HepG2 (cell line): ENCODE results near the gene HMCN1. TPM values are rescaled to one million over a fixed set of nuclear protein-coding genes. Genes with fewer than 3 reads are reported as not detected.

ENCODE experiments used
- ATAC-seq: fragments of 200-7000 bp; cut with Tn5 transposase; 3 replicates; pipeline ENCODE4 v1.9.1; 2020; ENCODE audit warnings: mild to moderate bottlenecking, moderate library complexity
- BruUV-seq: library from RNA; stranded (reverse); fragments of 400-500 nt; replicated peaks from 2 replicates; lab custom pipeline; 2021; lab: Mats Ljungman, UMichigan
- CTCF ChIA-PET: fragments of 300-600 bp; formaldehyde crosslinking; extraction: SDS; loops from one replicate; lab custom pipeline; 2021; ENCODE audit warnings: low total read pairs, inconsistent platforms, low intra/inter-chr PET ratio; lab: Yijun Ruan, JAX
- POLR2A ChIA-PET: fragments of 350-600 bp; sonication (Branson Sonifier 250); formaldehyde crosslinking; loops from one replicate; lab custom pipeline; 2020; ENCODE audit warnings: antibody characterized with exemption, inconsistent platforms; lab: Yijun Ruan, JAX
- DNase-seq: peaks from one replicate; pipeline ENCODE4 v3.0.0-alpha.2; 2015; ENCODE audit warnings: low spot score
- FAIRE-seq: peaks from 3 replicates; lab custom pipeline; 2011; peaks lifted over from hg19 to GRCh38; lab: Jason Lieb, UNC
- H2AFZ ChIP-seq: one replicate; pipeline ENCODE4 v1.6.1; 2011; ENCODE audit warnings: low read length, inconsistent platforms
- H3K27ac ChIP-seq: fragments of 300-600 bp; 3 replicates; pipeline ENCODE4 v1.8.0; 2011; ENCODE audit warnings: mixed run types, mild to moderate bottlenecking, mixed read lengths, low read length, inconsistent platforms; ENCODE audit not compliant: insufficient read depth; ENCODE audit errors: extremely low read length
- H3K27me3 ChIP-seq, 2 experiments: fragments of 200-600 bp in 1 of 2; 2 replicates in 1 of 2; 3 replicates in 1 of 2; pipeline versions ENCODE4 v1.6.0 to v1.8.0; 2011; ENCODE audit warnings: low read length in 2 of 2, mild to moderate bottlenecking in 2 of 2, moderate library complexity in 2 of 2, inconsistent platforms in 1 of 2; ENCODE audit not compliant: insufficient read depth in 2 of 2, control insufficient read depth in 1 of 2
- H3K36me3 ChIP-seq, 2 experiments: fragments of 200-600 bp in 1 of 2; replicated peaks in 1 of 2; 2 replicates in 1 of 2; 3 replicates in 1 of 2; pipeline versions ENCODE4 v1.5.1 to v1.8.0; 2011; ENCODE audit warnings: low read length in 2 of 2, inconsistent platforms in 1 of 2; ENCODE audit not compliant: insufficient read depth in 2 of 2, control insufficient read depth in 1 of 2
- H3K4me1 ChIP-seq: 2 replicates; pipeline ENCODE4 v1.5.1; 2012; ENCODE audit warnings: low read length, inconsistent platforms; ENCODE audit not compliant: insufficient read depth
- H3K4me2 ChIP-seq: 2 replicates; pipeline ENCODE4 v1.6.0; 2011; ENCODE audit warnings: low read depth, low read length, inconsistent platforms
- H3K4me3 ChIP-seq, 3 experiments: fragments of 200-600 bp in 1 of 3; sonication (generic), shearing (Covaris generic) in 1 of 3; replicated peaks in 1 of 3; 2 replicates each; pipeline ENCODE4 v1.5.1; 2011 to 2016; ENCODE audit warnings: low read length in 3 of 3, inconsistent platforms in 2 of 3, low read depth in 2 of 3, mild to moderate bottlenecking in 2 of 3, control low read depth in 1 of 3, mixed read lengths in 1 of 3; ENCODE audit not compliant: insufficient read depth in 1 of 3
- H3K79me2 ChIP-seq: one replicate; pipeline ENCODE4 v1.6.1; 2011; ENCODE audit warnings: low read length, inconsistent platforms; ENCODE audit not compliant: insufficient read depth
- H3K9ac ChIP-seq: 2 replicates; pipeline ENCODE4 v1.6.0; 2011; ENCODE audit warnings: mild to moderate bottlenecking, low read depth, low read length, inconsistent platforms; ENCODE audit not compliant: insufficient read depth
- H3K9me3 ChIP-seq: 2 replicates; pipeline ENCODE4 v1.5.1; 2012; ENCODE audit warnings: mild to moderate bottlenecking, low read length
- H4K20me1 ChIP-seq: 2 replicates; pipeline ENCODE4 v1.6.0; 2011; ENCODE audit warnings: inconsistent platforms, mild to moderate bottlenecking, low read length, moderate library complexity; ENCODE audit not compliant: insufficient read depth
- ARID5B ChIP-seq: IDR thresholded peaks from 2 replicates; pipeline ENCODE4 v1.4.0; 2020; ENCODE audit warnings: mild to moderate bottlenecking, missing genetic modification reagents
- BCL3 ChIP-seq: sonication (generic); formaldehyde crosslinking; IDR thresholded peaks from 2 replicates; pipeline ENCODE4 v1.5.1; 2020; ENCODE audit warnings: mild to moderate bottlenecking, missing genetic modification reagents, moderate library complexity
- ELF4 ChIP-seq: sonication (generic); formaldehyde crosslinking; IDR thresholded peaks from 2 replicates; pipeline ENCODE4 v1.5.0; 2020; ENCODE audit warnings: missing genetic modification reagents, mild to moderate bottlenecking, moderate library complexity, borderline replicate concordance
- ISL2 ChIP-seq: sonication (generic); formaldehyde crosslinking; IDR thresholded peaks from 2 replicates; pipeline ENCODE4 v1.5.0; 2020; ENCODE audit warnings: missing genetic modification reagents
- JDP2 ChIP-seq: sonication (generic); formaldehyde crosslinking; IDR thresholded peaks from 2 replicates; pipeline ENCODE4 v1.8.1; 2022; ENCODE audit warnings: missing genetic modification reagents, borderline replicate concordance
- POLR2G ChIP-seq: fragments of 200-400 bp; formaldehyde crosslinking; IDR thresholded peaks from 2 replicates; pipeline ENCODE4 v1.6.1; 2018; ENCODE audit warnings: mild to moderate bottlenecking, low read depth, low read length, moderate library complexity
- SKIL ChIP-seq: sonication (generic); formaldehyde crosslinking; IDR thresholded peaks from 2 replicates; pipeline ENCODE4 v1.8.0; 2022; ENCODE audit warnings: missing genetic modification reagents, mild to moderate bottlenecking, moderate library complexity, borderline replicate concordance
- SP140L ChIP-seq: sonication (generic); formaldehyde crosslinking; IDR thresholded peaks from 2 replicates; pipeline ENCODE4 v1.4.0; 2020; ENCODE audit warnings: missing genetic modification reagents, borderline replicate concordance
- ZNF597 ChIP-seq: sonication (generic); formaldehyde crosslinking; IDR thresholded peaks from 2 replicates; pipeline ENCODE4 v1.5.0; 2020; ENCODE audit warnings: missing genetic modification reagents
- ZNF850 ChIP-seq: sonication (generic); formaldehyde crosslinking; conservative IDR thresholded peaks from 2 replicates; pipeline ENCODE4 v1.9.0; 2021; ENCODE audit warnings: mild to moderate bottlenecking, missing genetic modification reagents
- WGBS: methylation state at CpG from one replicate; pipeline ENCODE4 v1.1.6; 2017; ENCODE audit warnings: low lambda C conversion rate; 5-methylcytosine and 5-hydroxymethylcytosine counted together
- in situ Hi-C: cut with HindIII; loops from 2 replicates; pipeline ENCODE4 v1.10.0; 2017; ENCODE audit warnings: low pct_unique_long_range_greater_than_20kb; ENCODE audit not compliant: extremely low pct_ligation_motif_present
- intact Hi-C: fragments of 100-400 bp; cut with micrococcal nuclease; formaldehyde crosslinking; loops from one replicate; pipeline ENCODE4 v1.10.0; 2022; ENCODE audit not compliant: unreplicated experiment
- polyA plus RNA-seq, 8 experiments: library from polyadenylated mRNA; depleted of rRNA in 3 of 8; stranded (reverse) in 7 of 8; unstranded in 1 of 8; fragments of >200 nt; fragmentation: Illumina TruSeq in 4 of 8; extraction: Trizol in 4 of 8; gene quantifications; 2 replicates each; pipeline versions ENCODE4 v1.2.1 to v1.2.3, GENCODE V29; 2011 to 2016; ENCODE audit warnings: low read depth in 4 of 8, missing spikeins in 1 of 8, mixed read lengths in 1 of 8; ENCODE audit not compliant: insufficient read depth in 1 of 8
- total RNA-seq, 5 experiments: library from RNA; depleted of rRNA; stranded (reverse); fragments of >200 nt; fragmentation: Illumina TruSeq; extraction: Trizol; gene quantifications; 2 replicates each; pipeline ENCODE4 v1.2.3, GENCODE V29; 2016; ENCODE audit warnings: low read depth in 1 of 5

HMCN1 gene
- total and polyA plus RNA-seq, 2 of the 13 experiments (the other 11 are each of a cell fraction or from before 2014, with no cell fraction given) = 0.03 TPM; not detected in 1

GRCh38 chr1:185864889-185865517, 130.8 kb downstream of the HMCN1 start:
- no peak overlapping the region for H3K4me2 ChIP-seq
- no peak overlapping the region for H3K9ac ChIP-seq
- 0% methylated on average over 2 of the region's 2 CpGs for WGBS
- no TSS peak for BruUV-seq
- FAIRE-seq (no peak), DNase-seq (no peak), ATAC-seq (no peak)
- no peaks in the 10 kb centered on the region for H3K4me1 ChIP-seq
- in situ Hi-C loops = no loop called here
- H3K4me3 ChIP-seq = no peak overlapping the region
- H3K36me3 ChIP-seq = no peaks in the 10 kb centered on the region
- ChIA-PET POLR2A (no interaction called here), CTCF (no interaction called here)
- H4K20me1 ChIP-seq = no peaks in the 10 kb centered on the region
- H3K9me3 ChIP-seq = no peaks in the 10 kb centered on the region
- intact Hi-C loops = no loop called here
- TF ChIP-seq ZNF597 = no peak
- TF ChIP-seq ISL2 = no peak
- TF ChIP-seq ZNF850 (CRISPR knock-in tag) = no peak
- TF ChIP-seq POLR2G = no peak
- no peak for TF ChIP-seq BCL3
- no peak for TF ChIP-seq ARID5B (CRISPR knock-in tag)
- no peak for TF ChIP-seq ELF4 (CRISPR knock-in tag)
- TF ChIP-seq SP140L = no peak
- no peak for TF ChIP-seq JDP2 (CRISPR knock-in tag)
- no peak for TF ChIP-seq SKIL (CRISPR knock-in tag)
- H2AFZ ChIP-seq = no peak overlapping the region
- H3K79me2 ChIP-seq = no peaks in the 10 kb centered on the region
- no peak overlapping the region for H3K27ac ChIP-seq
- H3K27me3 ChIP-seq = no peaks in the 10 kb centered on the region
